ENCODE data around the gene CCK. TPM values are rescaled to one million over a fixed set of nuclear protein-coding genes. Genes with fewer than 3 reads are reported as not detected.

The CCK gene
- total RNA-seq, 4 donors from 2014 or later: 1.4 to 2.2 (median 1.9) TPM; not detected in 1

- Histone ChIP-seq H3K36me3 (no peaks in the 10 kb centered on the region), H3K27ac (no peak overlapping the region), H3K9me3 (no peaks in the 10 kb centered on the region), H3K27me3 (peaks cover 84% of the 10 kb centered on the region), H3K4me3 (peak overlapping the region in 1 of 4 donors; percentile 34), H3K4me1 (peaks cover 0 to 22% (median 15%) of the 10 kb centered on the region in 4 donors)
- intact Hi-C loops (cut with DNase I; ENCODE audit: low total_unique reads) (no loop called here), in situ Hi-C loops (cut with MboI; ENCODE audit: low pct_ligation_motif_present in 1 of 4, low pct_unique_long_range_greater_than_20kb in 1 of 4, low sequenced_read_pairs in 3 of 4) (no loop called here)
- DNase-seq: no peak
- 23 to 41% methylated on average over 11 to 50 of the region's 56 CpGs for WGBS, 2 donors (ENCODE audit: low coverage in 1 of 2)
- no peak for TF ChIP-seq EP300 (IDR thresholded peaks at IDR 0.05; ENCODE audit: low read depth)
- no peak for TF ChIP-seq POLR2A (IDR thresholded peaks at IDR 0.05)
- TF ChIP-seq CTCF (IDR thresholded peaks at IDR 0.05): no peak
- no peak for TF ChIP-seq POLR2AphosphoS5 (IDR thresholded peaks at IDR 0.05)
Measured at GRCh38 chr3:42263354-42264346, 2.3 kb downstream of the CCK start.

- Histone ChIP-seq H3K27me3 (peaks cover 76% of the 10 kb centered on the region), H3K27ac (no peak overlapping the region), H3K9me3 (no peaks in the 10 kb centered on the region), H3K4me3 (no peak overlapping the region), H3K36me3 (no peaks in the 10 kb centered on the region), H3K4me1 (peaks cover 0 to 22% (median 15%) of the 10 kb centered on the region in 4 donors)
- intact Hi-C loops (cut with DNase I; ENCODE audit: low total_unique reads): no loop called here
- in situ Hi-C loops (cut with MboI; ENCODE audit: low pct_ligation_motif_present in 1 of 4, low pct_unique_long_range_greater_than_20kb in 1 of 4, low sequenced_read_pairs in 3 of 4): no loop called here
- 30 to 100% methylated on average over 1 to 2 of the region's 2 CpGs for WGBS, 2 donors (ENCODE audit: low coverage in 1 of 2)
- DNase-seq: no peak
- TF ChIP-seq POLR2A (IDR thresholded peaks at IDR 0.05) (no peak), POLR2AphosphoS5 (IDR thresholded peaks at IDR 0.05) (no peak), CTCF (IDR thresholded peaks at IDR 0.05) (no peak), EP300 (IDR thresholded peaks at IDR 0.05; ENCODE audit: low read depth) (no peak)
Measured at GRCh38 chr3:42262525-42262924, 3.5 kb downstream of the CCK start.

- intact Hi-C loops (cut with DNase I; ENCODE audit: low total_unique reads): no loop called here
- Histone ChIP-seq H3K36me3 (no peaks in the 10 kb centered on the region), H3K9me3 (no peaks in the 10 kb centered on the region), H3K27ac (no peak overlapping the region), H3K4me1 (no peaks in the 10 kb centered on the region), H3K27me3 (peaks cover 35% of the 10 kb centered on the region), H3K4me3 (no peak overlapping the region)
- in situ Hi-C loops (cut with MboI; ENCODE audit: low pct_ligation_motif_present in 1 of 4, low pct_unique_long_range_greater_than_20kb in 1 of 4, low sequenced_read_pairs in 3 of 4): loop anchor here in 2 of 4 donors (10.0 kb wide), 2 partner anchors 178 to 188 kb away; no protein-coding TSS in a partner anchor
- DNase-seq: no peak
- TF ChIP-seq CTCF (IDR thresholded peaks at IDR 0.05) (no peak), EP300 (IDR thresholded peaks at IDR 0.05; ENCODE audit: low read depth) (no peak), POLR2AphosphoS5 (IDR thresholded peaks at IDR 0.05) (no peak)
- 75% methylated on average over 7 of the region's 7 CpGs; no CpG with 5 or more reads in 1 of the 2 donors for whole genome bisulfite sequencing, 2 donors (ENCODE audit: low coverage in 1 of 2)
Measured at GRCh38 chr3:42257007-42257406, 9.0 kb downstream of the CCK start.

GRCh38 chr3:42256135-42256819, 9.7 kb downstream of the CCK start:
- intact Hi-C loops (cut with DNase I; ENCODE audit: low total_unique reads): no loop called here
- WGBS, 2 donors (ENCODE audit: low coverage in 1 of 2): 95% methylated on average over 1 of the region's 1 CpG; no CpG with 5 or more reads in 1 of the 2 donors
- in situ Hi-C loops (cut with MboI; ENCODE audit: low pct_ligation_motif_present in 1 of 4, low pct_unique_long_range_greater_than_20kb in 1 of 4, low sequenced_read_pairs in 3 of 4): loop anchor here in 2 of 4 donors (10.0 kb wide), 2 partner anchors 179 to 189 kb away; no protein-coding TSS in a partner anchor
- Histone ChIP-seq H3K36me3 (no peaks in the 10 kb centered on the region), H3K4me3 (no peak overlapping the region), H3K9me3 (no peaks in the 10 kb centered on the region), H3K4me1 (no peaks in the 10 kb centered on the region), H3K27ac (no peak overlapping the region), H3K27me3 (peaks cover 32% of the 10 kb centered on the region)
- DNase-seq: no peak
- TF ChIP-seq CTCF (IDR thresholded peaks at IDR 0.05) (no peak), POLR2AphosphoS5 (IDR thresholded peaks at IDR 0.05) (no peak), POLR2A (IDR thresholded peaks at IDR 0.05) (no peak)

Data from transverse colon (tissue), 4 donors.